Measurements from ENCODE around the gene EXOC3L2.
"Not testable (repeated sequence)": the region's sequence is repeated elsewhere in the genome, so short reads cannot be mapped to it uniquely, and the experiment has no call there.

Gene EXOC3L2

DNA sequence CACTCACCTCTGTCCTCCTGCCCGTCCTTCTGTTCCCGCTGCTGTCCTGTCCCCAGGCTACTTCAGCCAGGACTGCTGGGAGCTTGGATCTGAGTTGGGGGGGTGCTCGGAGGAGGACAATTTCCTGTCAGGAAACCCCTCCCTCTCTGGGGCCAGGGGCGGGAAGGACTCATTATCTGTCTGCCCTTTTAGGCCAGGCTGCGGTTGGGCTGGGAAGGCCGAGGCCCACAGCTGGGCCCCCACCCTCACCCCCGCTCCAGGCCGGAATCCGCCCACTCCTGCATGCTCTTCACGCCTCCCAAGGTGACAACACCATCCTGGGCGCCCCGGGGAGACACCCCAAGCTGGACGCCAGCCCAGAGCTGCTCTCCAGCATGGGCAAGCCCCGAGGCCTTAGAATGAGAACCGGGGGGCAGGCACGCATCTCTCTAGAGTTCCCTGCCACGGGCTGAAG, at the start of gene EXOC3L2:
Gene EXOC3L2, minus strand, starts transcription at position 74 of the 454 bp plus-strand sequence. CDS start 6,362 bp downstream, outside the sequence.
- Mint-ChIP-seq H3K27ac (peak within 1 kb of the TSS in 1 of 2 donors; percentile 69), H3K4me3 (no peak within 1 kb of the TSS), H3K27me3 (peaks cover 37% of the 10 kb centered on the region), H3K9me3 (no peaks in the 10 kb centered on the region), H3K4me1 (peaks cover 6% of the 10 kb centered on the region)
- ATAC-seq (no peak), DNase-seq (no peak)

DNA sequence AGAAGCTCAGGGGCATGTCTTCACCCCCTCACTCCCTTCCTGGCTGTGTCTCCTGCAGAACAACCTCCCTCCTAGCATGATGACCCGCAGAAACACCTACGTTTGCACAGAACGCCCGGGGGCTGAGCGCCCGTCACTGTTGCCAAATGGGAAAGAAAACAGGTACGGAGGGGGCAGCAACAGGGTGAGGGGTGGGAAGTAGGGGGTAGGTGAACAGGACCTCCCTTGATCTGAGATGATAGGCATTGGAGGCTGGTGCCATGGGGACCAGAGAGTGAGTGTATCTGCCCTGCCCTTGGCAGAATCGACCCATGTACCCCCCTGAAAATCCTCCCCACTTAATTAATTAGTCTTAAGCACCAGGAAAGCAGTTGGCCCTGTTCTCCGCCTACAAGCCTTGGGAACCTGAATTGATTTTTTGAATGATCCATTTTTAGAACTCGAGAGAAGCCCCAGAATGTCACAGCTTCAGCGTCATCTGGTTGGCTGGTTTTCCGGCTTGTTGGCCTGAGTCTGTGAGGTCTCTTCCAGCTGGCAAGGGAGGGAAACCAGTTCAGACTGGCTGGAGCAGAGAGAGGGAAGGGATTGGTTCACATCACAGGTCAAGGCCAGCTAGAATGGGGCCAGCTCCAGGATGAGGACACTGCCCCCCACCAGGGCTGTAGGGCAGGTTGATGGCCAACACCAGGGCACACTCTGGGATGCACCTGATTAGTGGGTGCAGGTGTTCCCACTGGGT, 49.3 kb upstream of the EXOC3L2 start:
- DNase-seq (no peak), ATAC-seq (no peak)
- Mint-ChIP-seq H3K27me3 (no peaks in the 10 kb centered on the region), H3K9me3 (no peaks in the 10 kb centered on the region), H3K27ac (peak overlapping the region in 1 of 2 donors; percentile 6), H3K4me1 (peaks cover 10% of the 10 kb centered on the region), H3K4me3 (no peak overlapping the region)

DNA sequence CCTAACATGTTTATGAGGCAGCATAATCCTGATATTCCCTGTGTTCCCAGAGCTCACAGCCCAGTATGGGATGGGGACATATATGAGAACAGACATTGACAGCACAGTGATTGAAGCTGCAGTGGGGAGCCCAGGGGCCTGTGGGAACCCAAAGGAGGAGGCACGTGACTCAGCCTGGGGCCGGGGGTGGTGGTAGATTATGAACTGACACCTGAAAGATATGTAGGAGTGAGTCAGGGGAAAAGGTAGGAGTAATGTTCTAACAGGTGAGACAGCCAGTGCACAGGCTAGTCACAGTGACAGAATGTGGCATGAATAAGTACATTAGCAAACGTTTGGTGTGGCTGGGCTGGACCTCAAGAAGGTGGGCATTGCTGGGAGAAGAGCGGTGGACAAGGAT, 48.5 kb upstream of the EXOC3L2 start:
- H3K9me3 Mint-ChIP-seq, result no peaks in the 10 kb centered on the region
- peaks cover 10% of the 10 kb centered on the region for H3K4me1 Mint-ChIP-seq
- DNase-seq, result no peak
- ATAC-seq, result no peak
- peak overlapping the region in 1 of 2 donors; percentile 79 for H3K27ac Mint-ChIP-seq
- no peak overlapping the region for H3K4me3 Mint-ChIP-seq
- H3K27me3 Mint-ChIP-seq, result no peaks in the 10 kb centered on the region

DNA sequence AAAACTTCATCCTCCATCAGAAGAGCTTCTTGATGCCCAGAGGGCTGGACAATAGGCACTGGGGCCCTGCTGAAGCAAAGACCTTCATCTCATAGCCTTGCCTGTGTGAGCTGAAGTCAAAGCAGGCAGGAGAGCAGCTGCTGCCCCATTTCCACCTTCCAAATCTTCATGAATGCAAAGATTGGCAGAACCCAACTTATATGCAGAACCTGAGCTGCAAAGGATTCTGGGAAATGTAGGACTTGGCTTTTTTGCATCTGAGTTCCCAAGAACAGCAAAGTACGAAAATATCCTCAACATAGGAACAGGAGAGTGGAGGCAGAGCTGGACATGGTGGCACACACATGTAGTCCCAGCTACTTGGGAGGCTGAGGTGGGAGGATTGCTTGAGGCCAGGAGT, 46.6 kb upstream of the EXOC3L2 start:
- peak overlapping the region in 1 of 2 donors; percentile 75 for H3K27ac Mint-ChIP-seq
- no peak overlapping the region for H3K4me3 Mint-ChIP-seq
- peaks cover 10% of the 10 kb centered on the region for H3K4me1 Mint-ChIP-seq
- DNase-seq, result no peak
- ATAC-seq, result no peak
- no peaks in the 10 kb centered on the region for H3K9me3 Mint-ChIP-seq
- H3K27me3 Mint-ChIP-seq, result no peaks in the 10 kb centered on the region

DNA sequence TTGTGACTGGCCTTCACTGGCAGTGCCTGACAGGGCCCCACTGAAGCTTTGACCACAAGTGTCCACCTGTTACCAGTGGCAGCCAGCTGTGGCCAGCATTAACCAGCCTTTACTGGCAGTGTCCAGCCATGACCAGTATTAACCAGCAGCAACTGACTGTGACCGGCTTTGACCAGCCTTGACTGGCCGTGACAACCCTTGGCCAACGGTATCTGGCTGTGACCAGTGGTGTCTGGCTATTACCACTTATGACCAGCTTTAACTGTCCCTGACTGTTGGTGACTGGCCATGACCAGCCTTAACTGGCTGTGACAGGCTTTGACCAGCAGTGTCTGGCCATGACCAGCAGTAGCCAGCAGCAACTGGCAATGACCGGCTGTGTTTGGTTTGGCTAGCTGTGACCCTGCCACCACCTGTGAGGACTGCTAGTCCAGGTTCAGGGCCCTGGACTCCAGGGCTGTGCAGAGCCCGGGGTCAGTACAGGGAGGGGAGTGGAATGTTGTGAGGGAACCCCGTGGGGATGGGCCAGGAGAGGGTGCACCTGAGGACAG, 45.2 kb upstream of the EXOC3L2 start:
- Mint-ChIP-seq H3K4me1 (peaks cover 10% of the 10 kb centered on the region), H3K27me3 (no peaks in the 10 kb centered on the region), H3K4me3 (no peak overlapping the region), H3K27ac (peak overlapping the region in 1 of 2 donors; percentile 50), H3K9me3 (no peaks in the 10 kb centered on the region)
- ATAC-seq (no peak), DNase-seq (no peak)

DNA sequence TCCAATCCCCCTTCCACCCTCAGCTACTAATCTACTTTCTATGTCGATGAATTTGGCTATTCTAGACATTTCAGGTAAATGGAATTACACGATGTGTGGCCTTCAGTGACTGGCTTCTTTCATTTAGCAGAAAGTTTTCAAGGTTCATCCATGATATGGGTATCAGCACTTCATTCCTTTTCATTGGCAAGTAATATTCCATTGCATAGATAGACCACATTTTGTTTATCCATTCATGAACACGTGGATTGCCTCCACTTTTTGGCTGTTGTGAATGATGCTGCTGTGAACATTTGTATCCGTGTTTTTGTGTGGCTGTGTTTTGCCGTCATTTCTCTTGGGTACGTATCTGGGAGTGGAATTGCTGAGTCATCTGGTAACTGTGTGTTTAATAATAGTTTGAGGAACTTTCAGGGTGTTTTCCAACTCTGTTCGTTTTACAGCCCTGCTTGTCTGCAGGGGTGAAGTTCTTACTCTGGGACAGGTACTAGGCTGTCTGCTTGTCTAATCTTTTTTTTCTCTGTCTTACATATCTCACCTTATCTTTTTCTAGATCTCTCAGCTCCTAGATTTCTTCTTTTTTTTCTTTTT, 38.3 kb upstream of the EXOC3L2 start:
- ATAC-seq, result no peak
- DNase-seq, result no peak
- Mint-ChIP-seq H3K4me1 (no peaks in the 10 kb centered on the region), H3K27me3 (no peaks in the 10 kb centered on the region), H3K4me3 (no peak overlapping the region), H3K9me3 (no peaks in the 10 kb centered on the region), H3K27ac (peak overlapping the region in 1 of 2 donors; percentile 3)

DNA sequence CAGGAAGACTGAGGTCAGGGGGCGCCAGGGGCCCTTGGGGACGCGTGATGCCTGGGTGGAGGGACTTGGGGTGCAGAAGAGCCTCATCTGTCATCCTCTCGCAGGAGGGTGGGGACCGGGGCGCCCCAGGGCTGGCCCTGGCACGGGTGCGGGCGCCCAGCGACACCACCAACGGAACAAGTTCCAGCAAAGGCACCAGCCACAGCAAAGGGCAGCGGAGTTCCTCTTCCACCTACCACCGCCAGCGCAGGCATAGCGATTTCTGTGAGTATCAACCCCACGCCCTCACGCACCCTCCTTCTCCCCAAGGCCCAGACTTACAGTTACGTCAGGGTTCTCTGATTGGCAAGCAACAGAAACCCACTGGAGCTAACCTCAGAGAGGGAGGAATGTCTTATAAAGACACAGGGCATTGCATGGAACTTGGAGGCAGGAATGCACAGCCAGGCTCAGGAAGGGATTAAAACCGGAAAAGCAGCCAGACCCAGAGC, 35.3 kb upstream of the EXOC3L2 start:
- no peaks in the 10 kb centered on the region for H3K9me3 Mint-ChIP-seq
- no peak for ATAC-seq
- DNase-seq, result no peak

DNA sequence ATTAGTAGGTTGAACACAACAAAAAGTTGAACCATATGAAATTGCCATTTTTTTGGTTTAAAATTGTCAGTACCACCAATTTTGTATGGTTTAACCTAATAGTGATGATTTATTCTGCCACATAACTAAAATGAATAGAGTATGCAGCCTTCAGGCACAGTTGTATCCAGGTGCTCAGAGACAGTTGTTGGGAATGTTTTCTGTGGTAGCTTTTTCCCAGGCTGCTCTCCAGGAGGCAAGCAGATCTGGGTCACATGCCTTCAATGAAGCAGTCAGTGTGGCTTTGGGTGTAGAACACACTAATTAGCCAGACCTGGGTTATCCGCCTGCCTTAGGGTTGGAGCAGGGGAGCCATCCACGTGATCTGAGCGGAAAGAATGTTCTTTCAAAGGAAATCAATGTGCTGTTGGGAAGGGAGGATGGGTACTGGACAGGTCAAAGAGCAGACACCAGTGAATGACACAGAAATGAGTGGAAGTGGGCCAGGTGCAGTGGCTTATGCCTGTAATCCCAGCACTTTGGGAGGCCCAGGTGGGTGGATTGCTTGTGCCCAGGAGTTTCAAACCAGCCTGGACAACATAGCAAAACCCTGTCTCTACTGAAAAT, 34.5 kb upstream of the EXOC3L2 start:
- ATAC-seq, result no peak
- H3K27ac Mint-ChIP-seq, result no peak overlapping the region
- DNase-seq, result no peak
- H3K9me3 Mint-ChIP-seq, result no peaks in the 10 kb centered on the region
- H3K27me3 Mint-ChIP-seq, result no peaks in the 10 kb centered on the region
- H3K4me3 Mint-ChIP-seq, result no peak overlapping the region
- no peaks in the 10 kb centered on the region for H3K4me1 Mint-ChIP-seq

More for the DNA sequence above, 35.3 kb upstream of the EXOC3L2 start:
- Mint-ChIP-seq H3K27ac (no peak overlapping the region), H3K4me1 (no peaks in the 10 kb centered on the region), H3K27me3 (no peaks in the 10 kb centered on the region), H3K4me3 (no peak overlapping the region)

DNA sequence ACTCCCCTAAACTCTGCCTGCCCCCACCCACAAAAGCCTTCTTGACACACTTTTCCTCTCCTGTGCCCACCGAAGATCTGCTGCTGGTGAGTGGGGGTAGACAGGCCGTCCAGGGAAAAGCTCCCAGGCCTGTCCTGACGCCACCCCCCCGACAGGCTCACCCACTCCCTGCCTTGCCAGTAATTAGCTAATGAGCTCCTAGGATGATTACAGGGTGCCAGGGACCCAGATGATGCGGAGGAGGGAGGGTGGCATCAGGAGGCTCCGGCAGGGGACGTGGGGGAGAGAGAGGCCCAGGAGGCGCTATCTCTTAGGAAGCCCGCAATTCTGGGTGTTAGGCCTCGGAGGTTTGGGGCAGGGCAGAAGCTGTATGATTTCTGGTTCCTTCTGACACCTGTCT, 32.9 kb upstream of the EXOC3L2 start:
- Mint-ChIP-seq H3K9me3 (no peaks in the 10 kb centered on the region), H3K27me3 (no peaks in the 10 kb centered on the region), H3K4me3 (no peak overlapping the region), H3K4me1 (no peaks in the 10 kb centered on the region), H3K27ac (no peak overlapping the region)
- DNase-seq (no peak), ATAC-seq (no peak)

DNA sequence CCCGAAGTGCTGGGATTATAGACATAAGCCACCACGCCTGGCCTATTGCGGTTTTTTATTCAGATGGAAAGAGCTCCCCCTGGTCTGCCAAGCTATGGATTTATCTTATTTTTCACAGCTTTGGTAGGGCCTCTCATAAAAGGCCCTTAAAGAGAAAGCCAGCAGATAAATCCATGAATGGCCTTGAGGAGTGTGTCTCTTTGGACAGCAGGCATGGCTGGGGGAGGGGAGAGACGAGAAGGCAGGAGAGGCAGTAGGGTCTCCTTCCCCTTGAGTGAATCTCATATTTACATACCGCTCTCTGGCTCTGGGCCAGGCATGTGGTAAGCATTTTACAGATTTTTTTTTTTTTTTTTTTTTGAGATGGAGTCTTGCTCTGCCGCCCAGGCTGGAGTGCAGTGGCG, 31.1 kb upstream of the EXOC3L2 start:
- H3K27ac Mint-ChIP-seq, result no peak overlapping the region
- no peak overlapping the region for H3K4me3 Mint-ChIP-seq
- H3K27me3 Mint-ChIP-seq, result no peaks in the 10 kb centered on the region
- ATAC-seq, result no peak
- H3K9me3 Mint-ChIP-seq, result no peaks in the 10 kb centered on the region
- no peak for DNase-seq
- no peaks in the 10 kb centered on the region for H3K4me1 Mint-ChIP-seq

DNA sequence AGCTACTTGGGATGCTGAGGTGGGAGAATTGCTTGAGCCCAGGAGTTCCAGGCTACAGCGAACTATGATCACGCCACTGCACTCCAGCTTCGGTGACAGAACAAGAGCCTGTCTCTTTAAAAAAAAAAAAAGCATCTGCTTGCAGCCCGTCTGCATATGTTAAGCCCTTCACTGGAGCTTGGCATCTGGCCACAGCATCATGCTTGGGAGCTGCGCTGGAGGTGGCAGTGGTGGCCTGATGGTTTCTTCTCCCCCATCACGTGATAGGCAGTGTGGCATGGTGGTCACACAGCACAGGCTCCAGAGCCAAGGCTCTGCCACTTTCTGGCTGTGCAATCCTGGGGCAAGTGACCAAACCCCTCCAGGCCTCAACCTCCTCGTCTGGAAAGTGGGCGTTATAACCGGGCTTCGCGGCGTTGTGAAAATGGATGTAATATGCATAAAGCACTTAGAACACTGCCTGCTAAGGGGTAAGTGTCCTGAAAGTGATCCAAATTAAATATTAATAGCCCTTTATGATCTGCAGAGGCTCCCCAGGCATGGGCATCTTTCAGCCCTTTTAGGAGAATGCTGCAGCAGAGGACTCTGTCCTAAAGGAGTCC, 30.3 kb upstream of the EXOC3L2 start:
- ATAC-seq (no peak), DNase-seq (no peak)
- Mint-ChIP-seq H3K4me1 (no peaks in the 10 kb centered on the region), H3K9me3 (no peaks in the 10 kb centered on the region), H3K4me3 (no peak overlapping the region), H3K27ac (no peak overlapping the region), H3K27me3 (no peaks in the 10 kb centered on the region)

DNA sequence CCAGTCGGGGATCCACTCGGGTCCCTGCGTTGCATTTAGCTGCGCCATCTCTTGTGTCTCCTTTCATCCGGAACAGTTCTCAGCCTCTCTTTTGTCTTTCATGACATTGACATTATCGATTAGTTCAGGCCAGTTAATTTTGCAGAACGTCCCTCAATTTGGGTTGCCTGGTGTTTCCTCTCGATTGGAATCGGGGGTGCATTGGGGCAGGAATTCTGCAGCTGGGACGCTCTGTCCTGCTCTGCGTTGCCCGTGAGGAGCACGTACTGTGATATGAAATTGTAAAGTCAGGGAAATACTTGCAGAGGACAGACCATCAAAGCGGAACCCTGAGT, 28.3 kb upstream of the EXOC3L2 start:
- Mint-ChIP-seq H3K27me3 (no peaks in the 10 kb centered on the region), H3K27ac (no peak overlapping the region), H3K9me3 (no peaks in the 10 kb centered on the region), H3K4me3 (no peak overlapping the region), H3K4me1 (no peaks in the 10 kb centered on the region)
- ATAC-seq (no peak), DNase-seq (no peak)

DNA sequence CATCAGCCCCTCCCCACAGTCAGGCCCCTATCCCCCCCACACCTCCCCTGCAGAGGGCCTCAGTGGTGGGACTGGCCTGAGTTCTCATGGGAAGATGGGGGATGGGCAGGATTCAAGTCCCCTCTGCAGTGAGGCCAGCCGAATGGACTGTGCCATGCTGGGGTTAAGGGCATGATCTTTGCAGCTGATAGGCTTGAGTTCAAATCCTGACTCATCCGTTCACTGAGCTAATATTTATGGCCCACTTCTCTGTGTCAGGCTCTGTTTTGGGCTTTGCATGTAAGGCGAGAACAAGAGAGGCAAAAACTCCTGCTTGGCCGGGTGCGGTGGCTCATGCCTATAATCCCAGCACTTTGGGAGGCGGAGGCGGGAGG, 26.5 kb upstream of the EXOC3L2 start:
- Mint-ChIP-seq H3K27ac (peak overlapping the region in 1 of 2 donors; percentile 34), H3K4me3 (no peak overlapping the region), H3K27me3 (no peaks in the 10 kb centered on the region), H3K9me3 (no peaks in the 10 kb centered on the region), H3K4me1 (no peaks in the 10 kb centered on the region)
- DNase-seq, result no peak
- ATAC-seq, result no peak

DNA sequence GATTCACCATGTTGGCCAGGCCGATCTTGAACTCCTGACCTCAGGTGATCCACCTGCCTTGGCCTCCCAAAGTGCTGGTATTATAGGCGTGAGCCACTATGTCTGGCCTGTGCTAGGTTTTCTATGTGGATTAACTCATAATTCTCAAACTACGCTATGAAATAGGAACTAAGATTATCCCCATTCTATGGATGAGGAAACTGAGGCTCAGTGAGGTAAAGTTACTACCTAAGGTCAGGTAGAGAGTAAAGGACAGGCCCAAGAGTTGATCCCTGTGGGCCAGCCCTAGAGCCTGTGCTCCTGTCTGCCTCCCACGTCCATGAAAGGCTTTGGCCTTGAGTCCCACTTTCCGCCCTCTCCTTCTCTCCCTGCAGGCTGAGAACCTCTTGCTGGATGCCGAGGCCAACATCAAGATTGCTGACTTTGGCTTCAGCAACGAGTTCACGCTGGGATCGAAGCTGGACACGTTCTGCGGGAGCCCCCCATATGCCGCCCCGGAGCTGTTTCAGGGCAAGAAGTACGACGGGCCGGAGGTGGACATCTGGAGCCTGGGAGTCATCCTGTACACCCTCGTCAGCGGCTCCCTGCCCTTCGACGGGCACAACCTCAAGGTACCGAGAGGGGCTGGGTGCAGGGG, 26.0 kb upstream of the EXOC3L2 start:
- Mint-ChIP-seq H3K9me3 (no peaks in the 10 kb centered on the region), H3K4me1 (no peaks in the 10 kb centered on the region), H3K27me3 (no peaks in the 10 kb centered on the region), H3K4me3 (no peak overlapping the region), H3K27ac (peak overlapping the region in 1 of 2 donors; percentile 76)
- no peak for DNase-seq
- ATAC-seq, result no peak

DNA sequence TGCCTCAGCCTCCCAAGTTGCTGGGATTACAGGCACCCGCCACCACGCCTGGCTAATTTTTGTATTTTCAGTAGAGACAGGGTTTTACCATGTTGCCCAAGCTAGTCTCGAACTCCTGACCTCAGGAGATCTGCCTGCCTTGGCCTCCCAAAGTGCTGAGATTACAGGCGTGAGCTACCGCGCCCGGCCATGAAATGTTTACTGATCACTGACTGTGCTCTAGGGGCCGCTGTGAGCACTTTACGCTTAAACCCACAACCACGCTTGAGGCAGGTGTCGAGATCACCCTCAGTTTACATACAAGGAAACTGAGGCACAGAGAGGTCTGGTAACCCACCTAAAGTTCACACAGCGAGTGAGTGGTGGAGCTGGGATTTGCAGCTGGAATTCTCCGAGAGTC, 24.7 kb upstream of the EXOC3L2 start:
- not testable (repeated sequence) for H3K4me3 Mint-ChIP-seq, H3K4me1 Mint-ChIP-seq, H3K9me3 Mint-ChIP-seq, ATAC-seq, H3K27me3 Mint-ChIP-seq, H3K27ac Mint-ChIP-seq, DNase-seq
